GM18505 (cell line): Measurements from ENCODE around the gene KBTBD8.

Experiments
- ATAC-seq: cut with Tn5 transposase; IDR thresholded peaks from one replicate; pipeline ENCODE4 v1.9.1; 2021; ENCODE audit not compliant: unreplicated experiment
- POLR2A ChIP-seq: IDR thresholded peaks from 4 replicates; pipeline ENCODE4 v1.6.1; 2011; ENCODE audit warnings: borderline replicate concordance; ENCODE audit not compliant: insufficient read depth, insufficient read length; ENCODE audit errors: extremely low read depth

KBTBD8 gene, protein sequence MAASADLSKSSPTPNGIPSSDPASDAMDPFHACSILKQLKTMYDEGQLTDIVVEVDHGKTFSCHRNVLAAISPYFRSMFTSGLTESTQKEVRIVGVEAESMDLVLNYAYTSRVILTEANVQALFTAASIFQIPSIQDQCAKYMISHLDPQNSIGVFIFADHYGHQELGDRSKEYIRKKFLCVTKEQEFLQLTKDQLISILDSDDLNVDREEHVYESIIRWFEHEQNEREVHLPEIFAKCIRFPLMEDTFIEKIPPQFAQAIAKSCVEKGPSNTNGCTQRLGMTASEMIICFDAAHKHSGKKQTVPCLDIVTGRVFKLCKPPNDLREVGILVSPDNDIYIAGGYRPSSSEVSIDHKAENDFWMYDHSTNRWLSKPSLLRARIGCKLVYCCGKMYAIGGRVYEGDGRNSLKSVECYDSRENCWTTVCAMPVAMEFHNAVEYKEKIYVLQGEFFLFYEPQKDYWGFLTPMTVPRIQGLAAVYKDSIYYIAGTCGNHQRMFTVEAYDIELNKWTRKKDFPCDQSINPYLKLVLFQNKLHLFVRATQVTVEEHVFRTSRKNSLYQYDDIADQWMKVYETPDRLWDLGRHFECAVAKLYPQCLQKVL

DNA sequence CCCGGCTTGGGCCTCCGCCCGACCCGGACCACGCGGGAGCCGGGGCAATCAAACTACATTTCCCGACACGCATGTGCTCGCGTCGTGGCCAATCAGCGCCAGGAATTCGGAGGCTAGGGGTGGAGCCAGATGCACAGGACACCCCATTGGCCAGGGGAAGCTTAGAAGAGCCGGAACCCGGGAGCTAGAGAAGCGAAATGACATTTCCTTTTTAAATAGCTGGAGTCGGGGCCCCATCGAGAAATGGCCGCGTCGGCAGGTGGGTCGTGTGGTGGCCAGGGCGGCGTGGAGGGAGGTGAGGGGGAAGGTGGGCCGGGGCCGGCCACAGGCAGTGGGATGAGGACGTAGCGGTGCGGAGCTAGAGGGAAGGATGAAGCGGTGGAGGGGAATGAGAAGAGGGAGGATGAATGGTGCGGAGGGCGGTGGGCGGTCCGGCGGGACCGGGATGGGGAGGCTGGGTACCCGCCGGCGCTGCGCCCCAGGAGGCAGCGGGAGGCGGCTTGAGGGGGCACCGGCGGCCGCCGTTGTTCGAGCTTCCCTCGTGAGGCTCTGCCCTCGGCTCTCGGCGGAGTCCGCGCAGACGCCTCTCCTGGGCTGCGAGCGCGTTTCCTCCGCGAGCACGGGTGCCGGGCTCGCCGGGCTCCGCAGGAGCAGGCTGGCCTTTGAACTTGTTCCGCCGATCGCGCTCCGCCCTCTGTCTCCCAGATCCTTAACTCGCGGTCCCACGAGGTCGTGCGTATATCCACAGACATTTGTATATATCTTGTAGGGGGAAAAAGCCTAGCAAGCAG lies at the start of gene KBTBD8:
KBTBD8 (plus strand) TSS at position 195 of the 791 bp plus-strand sequence; CDS start at position 244, 49 bp downstream.
- peak; percentile 80 for TF ChIP-seq POLR2A

DNA sequence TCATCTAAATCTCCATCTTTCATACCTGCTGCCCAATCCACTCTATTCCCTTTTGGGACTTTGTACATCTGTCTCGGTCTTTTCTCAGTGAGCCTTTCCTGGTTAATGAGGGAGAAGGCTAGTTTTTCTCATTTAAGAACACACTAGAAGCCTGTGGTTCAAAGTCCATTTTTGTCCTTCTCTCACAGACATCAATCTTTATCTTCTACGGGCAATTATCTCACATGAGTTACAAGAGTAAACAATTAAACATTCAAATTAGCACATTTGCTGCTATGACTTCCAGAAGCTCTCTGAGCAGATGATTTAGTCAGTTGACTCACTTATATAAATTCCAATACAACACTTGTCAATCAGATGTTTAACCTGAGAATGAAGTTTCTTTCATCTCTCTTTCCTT lies 49.3 kb upstream of the KBTBD8 start:
- no peak for TF ChIP-seq POLR2A
- no peak for ATAC-seq

More for the DNA sequence above, at the start of gene KBTBD8:
- ATAC-seq = peak; percentile 90

DNA sequence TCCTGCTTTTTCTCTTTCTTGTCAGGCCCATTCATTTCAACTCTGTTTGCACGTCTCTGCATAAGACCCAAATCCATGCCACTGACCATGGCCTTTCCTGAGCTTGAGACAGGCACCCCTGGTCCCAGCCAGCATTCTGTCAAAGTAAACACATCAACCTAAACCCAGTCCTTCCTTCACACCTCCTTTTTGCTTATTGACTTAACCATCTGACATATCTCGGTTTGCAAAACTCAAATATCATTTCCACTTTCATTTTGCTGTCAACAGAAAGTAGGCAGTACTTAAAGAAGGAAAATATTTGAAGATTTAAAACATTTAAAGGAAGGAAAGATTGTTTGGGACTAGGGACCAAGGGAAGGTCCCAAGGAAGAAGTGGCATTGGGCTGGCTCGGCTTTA lies 48.2 kb upstream of the KBTBD8 start:
- ATAC-seq = no peak
- no peak for TF ChIP-seq POLR2A

DNA sequence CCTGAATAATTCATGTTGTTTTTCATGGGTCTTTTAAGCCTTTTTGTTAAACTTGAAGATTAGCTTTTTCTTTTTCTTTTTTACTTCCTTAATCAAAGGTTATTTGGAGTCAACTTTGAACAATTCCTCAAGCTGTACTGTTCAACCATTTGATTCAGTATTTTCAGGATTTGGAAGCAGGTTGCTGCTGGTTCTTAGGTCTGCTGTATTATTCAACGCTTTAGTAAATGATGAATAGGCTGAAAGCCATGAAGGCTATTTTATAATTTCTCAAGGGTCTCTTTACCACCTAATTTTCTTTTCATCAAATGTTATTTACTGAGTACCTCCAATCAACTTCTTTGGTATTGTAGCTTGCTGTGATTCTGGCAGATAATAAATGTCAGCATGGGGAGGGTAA lies 45.8 kb upstream of the KBTBD8 start:
- no peak for TF ChIP-seq POLR2A
- ATAC-seq = no peak

DNA sequence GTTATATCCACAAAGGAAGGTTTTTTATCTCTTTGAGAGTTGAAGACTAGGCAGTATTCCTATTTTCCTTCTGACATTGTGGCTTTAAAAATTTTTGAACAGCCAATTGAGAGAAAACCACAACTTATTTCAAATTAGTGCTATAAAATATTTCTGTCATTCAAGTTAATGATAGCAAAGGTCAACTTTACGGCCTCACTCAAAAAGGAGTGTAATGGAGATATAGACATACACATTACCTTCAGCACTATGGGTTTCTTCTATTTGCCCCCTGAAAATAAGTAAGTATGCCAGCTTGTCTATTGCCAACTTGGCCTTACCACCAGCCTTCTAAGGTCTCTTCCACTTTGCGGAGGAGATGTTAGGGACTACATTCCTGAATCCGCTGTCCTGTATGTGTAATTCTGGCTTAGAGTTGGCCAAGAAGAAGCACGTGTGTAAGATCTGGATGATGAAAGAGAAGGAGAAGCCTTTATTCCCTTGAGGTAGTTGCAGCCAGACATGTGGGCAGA lies 44.1 kb upstream of the KBTBD8 start:
- TF ChIP-seq POLR2A = no peak
- no peak for ATAC-seq

DNA sequence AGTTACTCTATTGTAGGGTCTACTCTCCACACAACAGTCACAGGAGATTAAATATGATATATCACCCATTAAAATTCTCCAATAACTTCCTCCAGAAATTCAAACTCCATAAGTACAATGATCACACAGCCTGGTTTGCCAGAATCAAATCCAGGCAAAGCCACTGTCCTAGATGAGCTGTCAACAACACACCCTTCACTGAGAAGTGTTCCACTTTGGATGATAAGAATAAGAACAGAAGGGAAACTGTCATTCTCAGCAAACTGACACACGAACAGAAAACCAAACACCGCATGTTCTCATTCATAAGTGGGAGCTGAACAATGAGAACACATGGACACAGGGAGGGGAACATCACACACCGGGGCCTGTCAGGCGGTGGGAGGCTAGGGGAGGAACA lies 41.4 kb upstream of the KBTBD8 start:
- ATAC-seq = no peak
- no peak for TF ChIP-seq POLR2A

DNA sequence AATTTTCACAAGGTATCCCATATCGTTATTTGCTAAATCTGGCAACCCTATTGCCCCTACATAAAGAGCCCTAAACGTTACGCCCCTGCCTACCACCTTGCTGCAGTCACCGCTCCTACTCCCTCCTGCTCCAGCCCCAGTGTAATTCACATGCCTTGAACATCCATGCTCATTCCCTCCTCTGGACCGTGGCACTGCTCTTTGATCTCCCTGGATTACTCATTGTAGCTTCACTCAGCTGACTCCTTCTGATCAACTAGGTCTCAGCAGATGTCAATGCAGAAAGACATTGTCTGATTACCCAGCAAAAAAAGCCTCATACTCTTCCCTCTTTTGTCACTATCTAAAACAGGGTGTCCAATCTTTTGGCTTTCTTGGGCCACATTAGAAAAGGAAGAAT lies 40.7 kb upstream of the KBTBD8 start:
- ATAC-seq = no peak
- TF ChIP-seq POLR2A = no peak

DNA sequence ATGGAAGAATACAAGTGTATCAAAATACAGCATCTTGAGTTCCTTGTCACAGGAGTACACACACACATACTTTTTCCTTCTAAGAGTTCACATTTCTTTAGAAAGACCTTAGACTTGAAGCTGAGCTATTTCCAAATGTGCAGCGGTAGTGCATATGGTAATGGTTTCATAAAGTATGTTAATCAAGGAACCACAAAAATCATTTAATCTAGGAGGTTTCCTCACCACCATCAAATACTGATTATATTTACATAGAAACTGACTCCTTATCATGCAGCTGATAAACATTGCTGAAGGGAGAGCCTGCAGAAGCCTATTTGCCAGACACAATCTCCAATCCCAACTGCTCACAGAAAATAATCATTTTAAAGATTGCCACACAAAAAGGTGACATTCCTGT lies 40.0 kb upstream of the KBTBD8 start:
- no peak for TF ChIP-seq POLR2A

DNA sequence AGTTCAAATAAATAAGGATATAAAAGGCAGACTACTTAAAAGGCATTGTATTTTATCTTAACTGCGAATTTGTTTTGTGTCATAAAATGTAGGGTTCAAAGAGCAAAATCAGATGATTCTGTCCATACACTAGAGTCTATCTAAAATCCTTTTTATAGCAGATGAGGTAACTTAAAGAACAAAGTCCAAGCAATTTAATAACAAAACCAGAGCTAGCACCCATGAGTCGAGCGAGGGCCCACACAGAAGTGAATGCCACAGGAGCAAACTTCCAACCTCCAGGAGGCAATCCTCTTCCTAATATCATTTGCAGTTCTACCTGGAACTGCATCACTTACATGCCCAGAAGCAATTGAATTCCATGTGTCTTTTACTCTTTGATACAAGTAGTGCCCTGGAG lies 35.4 kb upstream of the KBTBD8 start:
- no peak for TF ChIP-seq POLR2A
- ATAC-seq = no peak

More for the DNA sequence above, 40.0 kb upstream of the KBTBD8 start:
- no peak for ATAC-seq

DNA sequence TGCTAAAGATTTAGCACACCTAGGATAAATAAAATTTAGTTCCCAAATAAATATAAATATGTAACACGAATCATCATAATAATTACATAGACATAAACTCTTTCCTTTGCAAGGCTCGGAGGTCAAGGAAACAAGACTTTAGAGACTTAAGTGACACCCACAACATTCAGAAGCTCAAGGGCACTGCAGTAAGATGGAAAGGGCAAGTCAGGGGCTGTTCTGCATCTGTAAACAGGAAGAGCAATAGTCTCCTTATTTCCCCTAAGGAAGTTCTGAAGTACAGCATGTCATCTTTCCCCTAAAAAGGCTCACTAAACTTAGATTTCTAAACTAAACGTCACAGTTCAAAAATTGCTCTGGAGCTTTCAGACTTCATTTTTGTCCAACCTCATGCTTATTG lies 26.9 kb upstream of the KBTBD8 start:
- TF ChIP-seq POLR2A = no peak
- no peak for ATAC-seq

DNA sequence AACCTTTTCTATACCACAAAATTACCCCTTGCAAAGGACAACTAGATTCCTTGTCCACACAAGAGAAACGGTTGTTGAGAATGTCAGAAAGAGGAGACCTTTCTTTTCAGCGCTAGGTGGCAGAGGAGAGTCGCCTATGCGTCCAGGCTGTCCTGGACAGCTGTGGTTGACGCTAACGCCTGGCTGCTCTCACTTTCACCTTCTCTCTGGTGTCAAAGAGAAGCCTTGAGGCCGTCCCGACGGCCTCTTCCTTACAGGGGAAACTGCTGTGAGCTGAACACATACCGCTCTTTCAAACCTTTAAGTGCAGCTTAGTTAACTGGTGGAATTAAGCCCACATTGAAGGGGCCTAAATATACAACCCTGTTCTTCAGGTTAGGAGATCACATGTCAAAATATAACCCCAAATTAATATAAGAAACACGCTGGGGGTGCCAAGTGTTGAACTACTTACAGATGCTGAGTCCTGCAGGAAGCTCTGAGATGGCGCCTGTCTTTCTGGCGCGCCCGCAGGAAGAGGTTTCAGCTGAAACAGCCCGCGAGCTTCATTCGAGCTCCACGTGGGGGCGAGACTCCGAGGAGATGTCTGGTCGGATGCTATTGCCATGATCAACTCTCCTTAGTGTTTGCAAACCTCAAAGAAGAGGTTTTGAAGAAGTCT lies 26.1 kb upstream of the KBTBD8 start:
- TF ChIP-seq POLR2A = no peak
- ATAC-seq = peak; percentile 99

DNA sequence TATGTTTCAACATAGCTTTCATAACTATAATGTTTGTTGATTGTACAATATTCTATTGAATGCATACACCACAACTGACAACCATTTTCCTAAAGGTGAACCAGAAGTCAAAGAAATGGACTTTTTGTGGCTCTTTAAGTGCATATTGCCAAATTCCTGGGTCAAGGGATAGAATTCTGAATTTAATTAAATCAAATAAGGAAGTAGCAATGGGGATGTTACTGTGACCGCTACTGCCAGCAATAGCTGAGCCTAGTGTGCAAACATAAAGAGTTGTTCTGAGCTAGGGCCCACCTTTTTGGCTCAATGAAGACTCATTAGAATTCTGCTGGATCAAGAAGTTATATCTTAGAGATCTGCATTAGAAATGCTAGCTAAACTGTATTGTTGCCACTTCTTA lies 17.3 kb upstream of the KBTBD8 start:
- ATAC-seq = no peak
- no peak for TF ChIP-seq POLR2A

DNA sequence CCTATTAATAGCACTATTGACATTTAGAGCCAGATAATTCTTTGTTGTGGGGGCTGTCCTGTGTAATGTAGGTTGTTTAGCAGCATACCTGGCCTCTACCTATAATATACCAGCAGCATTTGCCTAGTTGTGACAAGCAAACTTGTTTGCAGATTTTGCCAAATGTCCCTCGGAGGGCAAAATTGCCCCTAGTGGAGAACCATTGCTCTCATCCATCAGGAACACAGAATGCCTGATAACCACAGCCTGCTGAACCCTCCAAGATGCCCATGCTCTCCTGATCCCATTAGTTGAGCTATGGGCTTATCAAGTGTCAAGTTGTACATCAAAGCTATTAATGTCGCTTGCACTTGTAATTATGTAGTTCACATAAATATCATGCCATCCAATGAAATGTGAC lies 15.0 kb upstream of the KBTBD8 start:
- no peak for ATAC-seq
- no peak for TF ChIP-seq POLR2A

DNA sequence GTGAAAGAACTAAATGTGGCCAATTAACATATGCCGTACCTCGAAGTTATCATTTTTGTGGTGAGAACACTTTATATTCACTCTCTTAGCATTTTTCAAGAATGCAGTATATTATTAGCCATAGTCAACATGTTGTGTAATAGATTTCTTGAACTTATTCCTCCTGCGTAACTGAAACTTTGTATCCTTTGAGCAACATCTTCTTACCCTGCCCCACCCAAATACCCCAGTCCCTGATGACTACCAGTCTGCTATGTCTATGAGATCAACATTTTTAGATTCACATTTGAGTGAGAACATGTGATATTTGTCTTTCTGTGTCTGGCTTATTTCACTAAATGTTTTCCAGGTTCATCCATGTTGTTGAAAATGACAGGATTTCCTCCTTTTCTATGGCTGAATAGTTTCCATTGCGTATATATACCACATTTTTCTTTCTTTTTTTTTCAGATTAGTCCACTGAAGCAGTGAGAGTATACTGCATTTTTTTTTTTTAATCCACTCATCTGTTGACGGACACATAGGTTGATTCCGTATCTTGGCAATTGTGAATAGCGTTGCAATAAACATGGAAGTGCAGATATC lies 12.7 kb upstream of the KBTBD8 start:
- ATAC-seq = no peak
- TF ChIP-seq POLR2A = no peak
